Loucy (cell line): ENCODE measurements around the gene WIZ.

Experiments used
- H2AFZ ChIP-seq: fragments of 200-600 bp; sonication (generic); 2 replicates; pipeline ENCODE4 v1.6.0; 2016; ENCODE audit warnings: antibody characterized with exemption, mild to moderate bottlenecking, low read length, moderate library complexity
- H3F3A ChIP-seq: fragments of 200-600 bp; 2 replicates; pipeline ENCODE4 v1.6.0; 2016; ENCODE audit warnings: antibody characterized with exemption, low read depth, mild to moderate bottlenecking
- H3K27me3 ChIP-seq: fragments of 200-600 bp; sonication (generic); 2 replicates; pipeline ENCODE4 v1.6.1; 2014; ENCODE audit warnings: low read length, mild to moderate bottlenecking; ENCODE audit not compliant: insufficient read depth, poor library complexity, severe bottlenecking
- H3K36me3 ChIP-seq: fragments of 200-600 bp; sonication (generic); 2 replicates; pipeline ENCODE4 v1.6.1; 2016; ENCODE audit warnings: low read length; ENCODE audit not compliant: insufficient read depth
- H3K4me1 ChIP-seq: fragments of 200-600 bp; sonication (generic); 2 replicates; pipeline ENCODE4 v1.5.1; 2014; ENCODE audit warnings: low read length, mild to moderate bottlenecking; ENCODE audit not compliant: insufficient read depth, poor library complexity, severe bottlenecking
- H3K4me2 ChIP-seq: fragments of 200-600 bp; sonication (generic); 2 replicates; pipeline ENCODE4 v1.6.0; 2014; ENCODE audit warnings: antibody characterized with exemption, low read length, low read depth, mild to moderate bottlenecking; ENCODE audit not compliant: poor library complexity, severe bottlenecking
- H3K4me3 ChIP-seq: fragments of 200-600 bp; sonication (generic); 2 replicates; pipeline ENCODE4 v1.5.1; 2014; ENCODE audit warnings: low read length, mild to moderate bottlenecking, mixed read lengths; ENCODE audit not compliant: poor library complexity, severe bottlenecking
- H3K79me2 ChIP-seq: fragments of 200-600 bp; sonication (generic); 2 replicates; pipeline ENCODE4 v1.6.1; 2014; ENCODE audit warnings: low read length; ENCODE audit not compliant: insufficient read depth
- H3K9ac ChIP-seq: fragments of 200-600 bp; sonication (generic); 2 replicates; pipeline ENCODE4 v1.6.0; 2014; ENCODE audit warnings: mild to moderate bottlenecking, low read depth, low read length, moderate library complexity; ENCODE audit not compliant: poor library complexity, severe bottlenecking
- H3K9me2 ChIP-seq: fragments of 200-600 bp; sonication (generic); replicated peaks from 2 replicates; pipeline ENCODE4 v1.6.1; 2016; ENCODE audit warnings: low read depth, low read length, mixed read lengths
- H3K9me3 ChIP-seq: fragments of 200-600 bp; sonication (generic); 2 replicates; pipeline ENCODE4 v1.6.1; 2014; ENCODE audit warnings: mild to moderate bottlenecking, antibody characterized with exemption, low read length, low read depth; ENCODE audit not compliant: insufficient read depth
- H4K20me1 ChIP-seq: fragments of 200-600 bp; sonication (generic); 2 replicates; pipeline ENCODE4 v1.6.0; 2014; ENCODE audit warnings: antibody characterized with exemption, low read length, mild to moderate bottlenecking; ENCODE audit not compliant: insufficient read depth, poor library complexity, severe bottlenecking
- EZH2phosphoT487 ChIP-seq: fragments of 200-600 bp; IDR thresholded peaks from 2 replicates; pipeline ENCODE4 v1.6.1; 2018; ENCODE audit warnings: antibody characterized with exemption, mild to moderate bottlenecking, moderate library complexity, borderline replicate concordance
- TF ChIP-seq, protein P1 (sequence below): fragments of 200-600 bp; sonication (generic); conservative IDR thresholded peaks from 2 replicates; pipeline ENCODE4 v1.5.1; 2014; ENCODE audit warnings: mild to moderate bottlenecking, antibody characterized with exemption, low read length

The WIZ gene

DNA sequence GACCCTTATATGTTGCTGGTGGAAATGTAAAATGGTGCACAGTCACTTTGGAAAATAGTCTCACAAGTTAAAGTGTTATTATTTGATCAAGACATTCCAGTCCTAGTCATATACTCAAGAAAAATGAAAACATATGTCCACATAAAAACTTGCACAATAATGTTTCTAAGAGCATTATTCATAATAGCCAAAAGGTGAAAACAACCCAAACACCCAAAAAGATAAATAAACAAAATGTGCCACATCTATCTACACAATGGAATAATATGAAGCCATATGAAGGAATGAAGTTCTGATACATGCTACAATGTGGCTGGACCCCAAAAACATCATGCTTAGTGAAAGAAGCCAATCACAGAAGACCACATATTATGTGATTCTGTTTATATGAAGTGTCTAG, 55.8 kb downstream of the WIZ start:
- H3K27me3 ChIP-seq: no peaks in the 10 kb centered on the region
- H3K79me2 ChIP-seq: peaks cover 15% of the 10 kb centered on the region; the same call in 1 of the 2 replicates
- H3K9ac ChIP-seq: no peak overlapping the region
- peaks cover 67% of the 10 kb centered on the region for H3K36me3 ChIP-seq
- H3K4me2 ChIP-seq: no peak overlapping the region
- H3K4me1 ChIP-seq: no peaks in the 10 kb centered on the region
- no peaks in the 10 kb centered on the region for H3K9me3 ChIP-seq
- no peaks in the 10 kb centered on the region for H3F3A ChIP-seq
- no peak overlapping the region for H3K4me3 ChIP-seq
- no peaks in the 10 kb centered on the region for H3K9me2 ChIP-seq
- H2AFZ ChIP-seq: no peak overlapping the region
- TF ChIP-seq, protein P1, sequence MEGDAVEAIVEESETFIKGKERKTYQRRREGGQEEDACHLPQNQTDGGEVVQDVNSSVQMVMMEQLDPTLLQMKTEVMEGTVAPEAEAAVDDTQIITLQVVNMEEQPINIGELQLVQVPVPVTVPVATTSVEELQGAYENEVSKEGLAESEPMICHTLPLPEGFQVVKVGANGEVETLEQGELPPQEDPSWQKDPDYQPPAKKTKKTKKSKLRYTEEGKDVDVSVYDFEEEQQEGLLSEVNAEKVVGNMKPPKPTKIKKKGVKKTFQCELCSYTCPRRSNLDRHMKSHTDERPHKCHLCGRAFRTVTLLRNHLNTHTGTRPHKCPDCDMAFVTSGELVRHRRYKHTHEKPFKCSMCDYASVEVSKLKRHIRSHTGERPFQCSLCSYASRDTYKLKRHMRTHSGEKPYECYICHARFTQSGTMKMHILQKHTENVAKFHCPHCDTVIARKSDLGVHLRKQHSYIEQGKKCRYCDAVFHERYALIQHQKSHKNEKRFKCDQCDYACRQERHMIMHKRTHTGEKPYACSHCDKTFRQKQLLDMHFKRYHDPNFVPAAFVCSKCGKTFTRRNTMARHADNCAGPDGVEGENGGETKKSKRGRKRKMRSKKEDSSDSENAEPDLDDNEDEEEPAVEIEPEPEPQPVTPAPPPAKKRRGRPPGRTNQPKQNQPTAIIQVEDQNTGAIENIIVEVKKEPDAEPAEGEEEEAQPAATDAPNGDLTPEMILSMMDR: no peak
- TF ChIP-seq EZH2phosphoT487: no peak
- H4K20me1 ChIP-seq: peaks cover 8% of the 10 kb centered on the region

DNA sequence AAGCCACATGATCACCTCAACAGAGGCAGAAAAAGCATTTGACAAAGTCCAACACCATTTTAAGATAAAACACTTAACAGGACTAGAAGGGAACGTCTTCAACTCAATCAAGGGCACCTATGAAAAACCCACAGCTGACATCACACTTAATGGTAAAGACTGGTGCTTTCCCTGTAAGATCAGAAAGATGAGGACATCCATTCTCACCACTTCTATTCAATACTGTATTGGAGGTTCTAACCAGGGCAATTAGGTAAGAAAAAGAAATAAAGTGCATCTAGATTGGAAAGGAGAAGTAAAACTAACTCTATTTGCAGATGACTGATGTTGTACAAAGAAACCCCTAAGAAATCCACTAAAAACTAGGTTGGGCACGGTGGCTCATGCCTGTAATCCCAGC, 58.9 kb downstream of the WIZ start:
- peaks cover 55% of the 10 kb centered on the region; the same call in 1 of the 2 replicates for H3K36me3 ChIP-seq
- no peak overlapping the region for H2AFZ ChIP-seq
- no peak overlapping the region for H3K4me2 ChIP-seq
- no peak overlapping the region for H3K9ac ChIP-seq
- H3K79me2 ChIP-seq: peaks cover 30% of the 10 kb centered on the region
- peaks cover 12% of the 10 kb centered on the region for H4K20me1 ChIP-seq
- no peak for TF ChIP-seq EZH2phosphoT487
- TF ChIP-seq, protein P1: no peak
- H3K9me2 ChIP-seq: no peaks in the 10 kb centered on the region
- H3K4me3 ChIP-seq: no peak overlapping the region
- no peaks in the 10 kb centered on the region for H3K9me3 ChIP-seq
- H3F3A ChIP-seq: no peaks in the 10 kb centered on the region
- no peaks in the 10 kb centered on the region for H3K4me1 ChIP-seq
- H3K27me3 ChIP-seq: no peaks in the 10 kb centered on the region

DNA sequence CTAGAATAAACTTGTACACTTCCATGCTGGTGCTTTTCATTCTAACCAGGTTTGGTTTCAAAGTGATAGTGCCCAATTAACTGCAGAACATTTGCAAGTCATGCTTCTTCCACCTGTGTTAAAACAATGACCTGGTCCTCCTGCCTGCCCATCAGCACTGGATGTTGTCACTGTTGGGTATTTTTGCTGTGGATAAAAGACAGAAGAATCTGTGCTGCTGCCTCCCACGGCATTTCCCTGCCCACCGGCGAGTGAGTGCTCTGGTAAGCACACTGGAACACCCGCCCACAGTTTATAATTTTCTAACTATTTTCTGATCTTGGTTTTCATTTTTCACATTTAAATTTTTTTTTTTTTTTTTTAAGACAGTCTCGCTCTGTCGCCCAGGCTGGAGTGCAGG, 67.9 kb downstream of the WIZ start:
- peaks cover 32% of the 10 kb centered on the region for H3K79me2 ChIP-seq
- no peaks in the 10 kb centered on the region for H3K9me3 ChIP-seq

More for the DNA sequence above, 67.9 kb downstream of the WIZ start:
- Histone ChIP-seq H3K27me3 (peaks cover 8% of the 10 kb centered on the region), H3F3A (no peaks in the 10 kb centered on the region; the same call in 1 of the 2 replicates), H3K4me1 (peaks cover 16% of the 10 kb centered on the region), H3K9ac (no peak overlapping the region), H3K9me2 (no peaks in the 10 kb centered on the region), H4K20me1 (peaks cover 19% of the 10 kb centered on the region), H3K4me2 (no peak overlapping the region), H3K36me3 (peaks cover 25% of the 10 kb centered on the region; the same call in 1 of the 2 replicates), H2AFZ (no peak overlapping the region), H3K4me3 (no peak overlapping the region)
- no peak for TF ChIP-seq EZH2phosphoT487
- TF ChIP-seq, protein P1: no peak
